Measurements from ENCODE around the gene CHD2.
A peak's percentile ranks its signal among the peaks of the same experiment; 100 is the strongest.
"Not testable (repeated sequence)": the region's sequence is repeated elsewhere in the genome, so short reads cannot be mapped to it uniquely, and the experiment has no call there.

CHD2 gene

DNA sequence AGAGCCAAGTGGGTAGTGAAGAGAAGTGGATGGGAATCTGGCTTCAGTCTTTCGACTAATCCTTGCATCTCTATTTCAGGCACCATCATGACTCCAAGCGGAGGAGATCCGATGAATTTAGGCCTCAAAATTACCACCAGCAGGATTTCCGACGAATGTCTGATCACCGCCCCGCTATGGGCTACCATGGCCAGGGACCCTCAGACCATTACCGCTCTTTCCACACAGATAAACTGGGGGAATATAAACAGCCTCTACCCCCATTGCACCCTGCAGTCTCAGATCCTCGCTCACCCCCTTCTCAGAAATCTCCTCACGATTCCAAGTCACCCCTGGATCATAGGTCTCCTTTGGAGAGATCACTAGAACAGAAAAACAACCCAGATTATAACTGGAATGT, 124.2 kb downstream of the CHD2 start:
- no peak for DNase-seq

GRCh38 chr15:93024716-93025624, 124.8 kb downstream of the CHD2 start:
- DNase-seq, result no peak

DNA sequence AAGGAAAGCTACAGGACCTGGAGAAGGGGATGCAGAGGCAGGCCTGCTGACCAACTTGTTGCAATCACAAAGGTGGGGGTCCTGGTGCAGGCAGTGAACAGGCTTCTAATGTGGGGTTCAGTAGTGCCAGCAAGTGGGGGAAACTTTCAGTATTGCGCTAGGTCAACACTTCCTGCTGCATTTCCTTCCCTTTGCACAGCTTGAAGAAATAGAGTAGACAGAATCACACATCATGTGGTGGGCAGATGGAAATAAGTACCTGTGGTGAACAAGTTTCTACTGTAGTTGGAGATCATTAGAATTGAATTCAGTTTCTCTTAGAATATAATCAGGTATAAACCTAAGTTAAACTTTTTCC, 125.5 kb downstream of the CHD2 start:
- DNase-seq, result no peak

GRCh38 chr15:93026380-93026817, 126.3 kb downstream of the CHD2 start:
- no peak for DNase-seq

- no peak for DNase-seq
Measured at GRCh38 chr15:93027413-93027812, 127.3 kb downstream of the CHD2 start.

- no peak for DNase-seq
Measured at GRCh38 chr15:93028111-93028631, 128.0 kb downstream of the CHD2 start.

DNA sequence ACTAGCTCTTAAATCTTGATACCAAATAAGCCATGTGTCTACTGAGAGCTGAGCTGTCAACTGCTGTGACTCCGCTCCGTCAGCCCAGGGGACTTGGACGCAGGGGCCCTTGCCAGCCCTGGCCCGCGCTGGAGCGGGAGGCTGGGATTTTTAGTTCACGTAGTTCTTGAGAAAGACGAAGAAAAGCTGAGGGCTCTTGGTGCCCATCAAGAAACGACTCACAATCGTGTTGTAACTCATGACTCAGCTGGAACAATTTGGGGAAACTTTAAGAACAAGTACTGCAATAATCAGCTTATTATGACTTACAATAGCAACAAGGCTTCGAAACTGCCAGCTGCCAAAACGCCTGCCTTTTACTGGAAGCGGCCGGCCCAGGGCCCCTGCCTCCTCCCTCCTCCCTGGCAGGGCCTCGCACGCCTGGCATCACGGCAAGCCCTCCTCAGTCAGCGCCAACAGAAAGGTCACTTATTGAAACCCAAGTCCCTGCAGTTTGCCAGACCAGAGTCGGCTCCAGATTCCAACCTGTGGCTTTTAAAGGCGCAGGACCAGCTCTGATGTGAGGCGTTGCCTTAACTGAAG, 128.6 kb downstream of the CHD2 start:
- DNase-seq, result no peak

DNA sequence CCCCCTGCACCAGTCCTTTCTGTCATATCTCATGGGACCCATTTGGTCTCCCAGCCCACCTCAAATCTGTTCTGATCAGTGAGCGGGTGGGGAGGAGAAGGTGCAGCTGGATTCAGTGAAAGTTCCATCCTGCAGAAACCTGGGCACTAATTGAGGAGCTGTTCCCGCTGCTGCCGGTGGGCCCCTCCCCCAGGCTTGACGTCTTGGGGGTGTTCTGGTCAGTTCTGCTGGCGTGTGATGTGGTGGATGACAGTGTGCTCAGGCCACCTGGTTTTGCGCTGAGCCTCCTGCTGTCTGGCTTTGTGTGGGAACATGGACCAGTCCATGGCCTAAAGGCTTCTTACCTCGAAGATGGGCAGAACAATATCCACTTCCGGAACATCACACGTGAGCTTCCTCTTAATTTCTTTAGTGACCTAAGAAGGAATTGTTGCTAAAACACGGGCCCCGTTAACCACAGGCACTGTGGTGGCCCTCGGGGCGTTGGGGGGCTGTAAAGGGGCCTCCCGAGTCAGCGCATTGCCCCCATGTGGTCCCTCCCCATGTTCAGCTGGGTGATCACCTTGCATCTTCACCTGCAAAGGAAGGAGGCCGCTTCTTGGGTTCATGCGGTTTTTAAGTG, 129.2 kb downstream of the CHD2 start:
- no peak for DNase-seq

GRCh38 chr15:93029836-93030429, 129.8 kb downstream of the CHD2 start:
- DNase-seq, result no peak

DNA sequence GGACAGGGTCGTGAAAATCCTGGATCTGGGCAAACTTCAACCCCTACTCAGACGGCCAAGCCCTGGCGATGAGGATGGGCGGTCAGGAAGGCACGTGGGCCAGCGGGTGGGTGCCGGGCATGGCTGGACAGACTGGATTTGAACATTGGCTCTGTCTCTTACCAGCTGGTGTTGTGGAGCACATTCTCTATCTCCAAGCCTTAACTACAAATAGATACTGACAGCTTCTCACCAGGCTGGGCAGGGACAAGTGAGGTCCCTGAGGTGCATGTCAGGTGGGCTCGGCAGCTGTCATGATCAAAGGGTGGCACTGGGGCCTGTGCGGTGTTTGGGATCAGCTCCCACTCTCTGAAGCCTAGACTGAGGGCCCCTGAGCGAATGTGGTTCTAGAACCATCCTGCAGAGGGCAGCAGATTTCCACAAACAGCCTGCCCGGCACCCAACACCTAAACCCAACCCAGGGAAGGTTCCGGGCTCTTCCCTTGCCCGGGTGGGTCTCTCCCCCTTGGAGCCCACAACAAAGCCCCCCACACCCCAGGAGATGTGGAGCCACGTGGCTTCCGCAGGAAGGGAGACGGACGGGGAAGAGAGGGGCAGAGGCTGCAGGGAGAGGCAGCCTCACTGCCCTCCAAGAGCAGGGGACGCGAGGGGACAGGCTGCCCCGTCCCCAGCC, 130.4 kb downstream of the CHD2 start:
- peak; percentile 72 for DNase-seq

DNA sequence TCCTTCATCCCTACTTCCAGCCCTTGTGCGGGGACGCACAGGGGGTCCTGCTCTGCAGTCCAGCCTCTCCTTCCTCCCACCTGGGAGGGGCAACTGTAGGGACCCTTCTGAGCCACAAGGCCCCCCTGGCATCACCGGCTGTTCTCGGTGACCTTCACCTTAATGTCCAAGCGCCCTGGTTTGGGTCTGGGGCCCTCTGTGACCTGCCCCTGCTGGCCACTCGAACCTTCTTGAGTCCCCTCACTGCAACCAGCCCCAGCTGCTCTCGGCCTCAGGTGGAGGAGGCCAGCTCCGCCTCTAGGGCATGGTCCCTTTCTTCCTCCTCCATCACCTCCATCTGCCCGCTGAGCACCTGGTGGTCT, 131.0 kb downstream of the CHD2 start:
- DNase-seq, result no peak

DNA sequence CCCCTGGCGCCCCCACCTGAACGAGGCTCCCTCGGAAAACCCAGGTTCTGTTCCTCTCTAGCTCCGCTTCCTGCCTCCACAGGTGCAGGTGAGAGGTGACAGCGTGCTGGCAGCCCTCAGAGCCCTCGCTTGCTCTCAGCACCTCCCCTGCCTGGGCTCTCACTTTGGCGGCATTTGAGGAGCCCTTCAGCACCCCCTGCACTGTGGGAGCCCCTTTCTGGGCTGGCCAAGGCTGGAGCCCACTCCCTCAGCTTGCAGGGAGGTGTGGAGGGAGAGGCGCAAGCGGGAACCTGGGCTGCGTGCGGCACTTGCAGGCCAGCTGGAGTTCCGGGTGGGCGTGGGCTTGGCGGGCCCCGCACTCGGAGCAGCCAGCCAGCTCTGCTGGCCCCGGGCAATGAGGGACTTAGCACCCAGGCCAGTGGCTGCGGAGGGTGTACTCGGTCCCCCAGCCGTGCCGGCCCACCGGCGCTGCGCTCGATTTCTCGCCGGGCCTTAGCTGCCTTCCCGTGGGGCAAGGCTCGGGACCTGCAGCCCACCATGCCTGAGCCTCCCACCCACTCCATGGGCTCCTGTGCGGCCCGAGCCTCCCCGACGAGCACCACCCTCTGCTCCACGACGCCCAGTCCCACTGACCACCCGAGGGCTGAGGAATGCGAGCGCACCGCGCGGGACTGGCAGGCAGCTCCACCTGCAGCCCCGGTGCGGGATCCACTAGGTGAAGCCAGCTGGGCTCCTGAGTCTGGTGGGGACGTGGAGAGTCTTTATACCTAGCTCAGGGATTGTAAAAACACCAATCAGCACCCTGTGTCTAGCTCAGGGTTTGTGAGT, 131.6 kb downstream of the CHD2 start:
- not testable (repeated sequence) for DNase-seq

- not testable (repeated sequence) for DNase-seq
Measured at GRCh38 chr15:93032515-93033206, 132.5 kb downstream of the CHD2 start.

DNA sequence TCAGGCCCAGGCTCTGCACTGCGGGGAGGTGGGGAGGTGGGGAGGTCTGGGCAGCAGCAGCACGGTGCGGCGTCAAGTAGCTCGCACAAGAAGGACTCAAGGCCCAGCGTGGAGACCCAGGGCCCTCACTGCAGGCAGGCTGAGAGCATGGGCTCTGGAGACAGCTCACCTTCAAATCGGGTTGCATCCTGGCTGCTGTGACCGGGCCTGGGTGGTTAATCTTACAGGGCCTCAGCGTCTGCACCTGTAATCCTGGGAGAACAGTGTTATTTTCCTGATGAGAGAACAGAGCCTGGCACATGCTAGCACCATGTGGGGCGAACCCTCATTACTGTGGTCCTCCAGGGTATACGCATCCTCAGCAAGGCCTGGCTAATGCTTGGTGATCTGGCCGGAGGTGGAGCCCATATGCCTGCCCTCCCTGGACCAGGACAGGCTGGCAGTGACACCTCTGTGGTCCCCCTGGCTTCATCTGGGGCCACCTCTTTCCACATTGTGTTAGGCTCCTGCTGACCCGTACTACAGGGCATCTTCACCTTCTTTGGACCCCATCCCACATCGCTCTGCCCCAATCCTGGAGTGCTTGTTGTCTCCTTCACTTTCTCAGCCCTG, 133.4 kb downstream of the CHD2 start:
- no peak for DNase-seq

GRCh38 chr15:93034512-93034911, 134.4 kb downstream of the CHD2 start:
- DNase-seq, result no peak

DNA sequence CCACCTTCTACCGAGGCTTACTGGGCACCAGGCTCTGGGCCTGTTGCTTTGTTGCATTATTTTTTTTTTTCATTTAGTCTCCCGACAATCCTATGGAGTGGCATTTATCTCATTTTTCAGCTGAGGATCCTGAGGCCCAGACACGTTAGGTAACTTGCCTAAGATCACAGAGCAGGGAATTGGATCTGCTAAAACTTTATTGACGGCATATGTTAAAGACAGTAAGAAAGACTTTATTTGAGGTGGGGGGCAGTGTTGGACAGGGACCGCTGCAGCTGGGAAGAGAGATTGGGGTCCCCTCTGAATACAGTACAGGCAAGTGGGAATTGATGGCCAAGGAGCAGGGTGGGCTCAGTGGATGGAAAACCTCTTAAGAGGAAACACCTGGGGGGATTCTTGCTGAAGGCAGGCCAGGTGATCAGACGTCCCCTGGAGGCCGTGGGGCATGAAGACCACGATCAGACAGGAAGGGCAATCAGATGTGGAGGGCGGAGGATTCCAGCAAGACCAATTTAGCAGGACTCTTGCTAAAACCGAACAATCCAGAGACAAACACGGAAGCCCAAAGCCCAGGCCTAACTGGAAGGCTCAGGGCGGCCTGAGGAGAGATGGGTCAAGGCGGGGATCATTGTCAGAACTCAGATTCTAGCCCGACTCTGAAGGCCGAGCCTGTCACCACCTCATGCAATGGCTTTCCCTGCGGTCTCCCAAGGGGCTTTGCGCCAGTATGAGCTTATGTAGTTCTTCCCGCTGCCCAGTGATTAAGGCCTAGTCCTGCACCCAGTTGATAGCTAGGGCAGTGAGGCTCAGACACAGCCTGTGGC, 135.2 kb downstream of the CHD2 start:
- no peak for DNase-seq

- no peak for DNase-seq
Measured at GRCh38 chr15:93035953-93036810, 136.1 kb downstream of the CHD2 start.

- peak; percentile 70 for DNase-seq
Measured at GRCh38 chr15:93036951-93037819, 137.1 kb downstream of the CHD2 start.
